Endothelial cell of umbilical vein (primary cell): ENCODE data around the gene CDYL. TPM values are rescaled to one million over a fixed set of nuclear protein-coding genes. Genes with fewer than 3 reads are reported as not detected.

Source experiments
- BruUV-seq: library from RNA; stranded (reverse); fragments of 400-500 nt; replicated peaks from 2 replicates; lab custom pipeline; 2021; lab: Mats Ljungman, UMichigan
- CTCF ChIA-PET: fragments of 300-600, 350-600 bp; sonication (Branson Sonifier 250); formaldehyde crosslinking; loops from one replicate; lab custom pipeline; 2021; ENCODE audit warnings: antibody characterized with exemption, inconsistent platforms; lab: Charles Lee
- POLR2A ChIA-PET: fragments of 300-600, 350-600 bp; sonication (Branson Sonifier 250); formaldehyde crosslinking; loops from one replicate; lab custom pipeline; 2021; ENCODE audit warnings: antibody characterized with exemption, inconsistent platforms; lab: Charles Lee
- DNase-seq: peaks from one replicate; pipeline ENCODE4 v3.0.0-alpha.2; 2011; ENCODE audit warnings: low read depth, low spot score
- FAIRE-seq: peaks from 2 replicates; lab custom pipeline; 2011; peaks lifted over from hg19 to GRCh38; lab: Jason Lieb, UNC
- H2AFZ ChIP-seq: 2 replicates; pipeline ENCODE4 v1.6.0; 2012; ENCODE audit warnings: low read depth, low read length, control low read depth, inconsistent platforms
- H3K27ac ChIP-seq: 2 replicates; pipeline ENCODE4 v1.5.1; 2011; ENCODE audit warnings: low read depth, mild to moderate bottlenecking, control low read depth, low read length, moderate library complexity; ENCODE audit not compliant: insufficient read depth
- H3K27me3 ChIP-seq, 2 experiments: 2 replicates each; pipeline versions ENCODE4 v1.6.0 to v1.6.1; 2011; ENCODE audit warnings: low read length in 2 of 2, mixed read lengths in 1 of 2; ENCODE audit not compliant: control insufficient read depth in 2 of 2, insufficient read depth in 2 of 2
- H3K36me3 ChIP-seq, 2 experiments: 2 replicates in 1 of 2; 3 replicates in 1 of 2; pipeline ENCODE4 v1.5.1; 2011; ENCODE audit warnings: low read length in 2 of 2, mild to moderate bottlenecking in 1 of 2, moderate library complexity in 1 of 2; ENCODE audit not compliant: control insufficient read depth in 2 of 2, insufficient read depth in 2 of 2; ENCODE audit errors: extremely low read depth in 1 of 2
- H3K4me1 ChIP-seq: 3 replicates; pipeline ENCODE4 v1.5.1; 2011; ENCODE audit warnings: mild to moderate bottlenecking, low read length; ENCODE audit not compliant: control insufficient read depth, insufficient read depth; ENCODE audit errors: extremely low read depth
- H3K4me2 ChIP-seq: 2 replicates; pipeline ENCODE4 v1.6.1; 2011; ENCODE audit warnings: low read length, control low read depth, mixed read lengths; ENCODE audit not compliant: insufficient read depth
- H3K4me3 ChIP-seq, 3 experiments: fragments of 200-600 bp in 1 of 3; sonication (generic), shearing (Covaris generic) in 1 of 3; replicated peaks in 1 of 3; 2 replicates each; pipeline ENCODE4 v1.5.1; 2011 to 2016; ENCODE audit warnings: control low read depth in 3 of 3, low read length in 3 of 3, mild to moderate bottlenecking in 2 of 3, inconsistent platforms in 1 of 3, low read depth in 1 of 3, moderate library complexity in 1 of 3; ENCODE audit not compliant: insufficient read depth in 1 of 3
- H3K79me2 ChIP-seq: 2 replicates; pipeline ENCODE4 v1.6.0; 2012; ENCODE audit warnings: low read length, inconsistent platforms; ENCODE audit not compliant: control insufficient read depth, insufficient read depth
- H3K9ac ChIP-seq: replicated peaks from 2 replicates; pipeline ENCODE3; 2011; ENCODE audit warnings: low read length, control low read depth; ENCODE audit not compliant: insufficient read depth; ENCODE audit errors: extremely low read depth
- H3K9me1 ChIP-seq: replicated peaks from 3 replicates; pipeline ENCODE4 v1.6.0; 2011; ENCODE audit warnings: mild to moderate bottlenecking, low read length; ENCODE audit not compliant: control insufficient read depth, insufficient read depth; ENCODE audit errors: extremely low read depth
- H3K9me3 ChIP-seq: replicated peaks from 2 replicates; pipeline ENCODE4 v1.5.1; 2012; ENCODE audit warnings: low read length, inconsistent platforms; ENCODE audit not compliant: control insufficient read depth, insufficient read depth
- H4K20me1 ChIP-seq: replicated peaks from 2 replicates; pipeline ENCODE3; 2011; ENCODE audit warnings: mild to moderate bottlenecking, low read length; ENCODE audit not compliant: control insufficient read depth, insufficient read depth; ENCODE audit errors: extremely low read depth
- CTCF ChIP-seq, 2 donors: IDR thresholded peaks; 1 replicate in 1 of 2; 2 replicates in 1 of 2; pipeline ENCODE4 v1.5.1; 2011; ENCODE audit warnings: low read length in 2 of 2, mild to moderate bottlenecking in 2 of 2, moderate library complexity in 2 of 2, control low read depth in 1 of 2, inconsistent platforms in 1 of 2, low read depth in 1 of 2; ENCODE audit not compliant: insufficient read depth in 1 of 2; ENCODE audit errors: extremely low read depth in 1 of 2
- EZH2 ChIP-seq: IDR thresholded peaks from 2 replicates; pipeline ENCODE4 v1.6.1; 2012; ENCODE audit warnings: borderline replicate concordance, low read depth, mild to moderate bottlenecking, moderate library complexity, low read length, inconsistent platforms; ENCODE audit not compliant: severe bottlenecking
- FOS ChIP-seq: IDR thresholded peaks from 2 replicates; pipeline ENCODE4 v1.6.1; 2011; ENCODE audit warnings: mild to moderate bottlenecking, low read length, moderate library complexity, borderline replicate concordance; ENCODE audit not compliant: insufficient read depth
- GATA2 ChIP-seq: IDR thresholded peaks from 2 replicates; pipeline ENCODE4 v1.7.0; 2011; ENCODE audit warnings: low read depth, mild to moderate bottlenecking, moderate library complexity, mixed read lengths, low read length; ENCODE audit not compliant: insufficient read length, insufficient read depth
- JUN ChIP-seq: IDR thresholded peaks from 2 replicates; pipeline ENCODE4 v1.6.1; 2011; ENCODE audit warnings: borderline replicate concordance, low read depth; ENCODE audit not compliant: insufficient read length, insufficient read depth
- MAX ChIP-seq: IDR thresholded peaks from 2 replicates; pipeline ENCODE4 v1.6.1; 2011; ENCODE audit not compliant: insufficient read depth, insufficient read length
- MYC ChIP-seq: IDR thresholded peaks from one replicate; pipeline ENCODE4 v1.6.1; 2011; ENCODE audit warnings: mild to moderate bottlenecking, low read depth, low read length
- POLR2A ChIP-seq: IDR thresholded peaks from 2 replicates; pipeline ENCODE4 v1.6.1; 2012; ENCODE audit warnings: low read depth, mild to moderate bottlenecking, control low read depth, low read length
- POLR2AphosphoS5 ChIP-seq: IDR thresholded peaks from 2 replicates; pipeline ENCODE4 v1.6.1; 2012; ENCODE audit warnings: low read depth, mild to moderate bottlenecking, control low read depth, low read length, moderate library complexity; ENCODE audit not compliant: insufficient read depth
- dilution Hi-C: fragments of 300-500 bp; cut with MboI; formaldehyde crosslinking; loops from one replicate; pipeline ENCODE4 v1.15.0; 2019; ENCODE audit warnings: low sequenced_read_pairs; ENCODE audit not compliant: extremely low pct_ligation_motif_present
- intact Hi-C: fragments of 100-400 bp; cut with micrococcal nuclease; formaldehyde crosslinking; loops from one replicate; pipeline ENCODE4 v1.10.0; 2022
- polyA plus RNA-seq, 4 experiments: library from polyadenylated mRNA; depleted of rRNA in 3 of 4; stranded (reverse) in 3 of 4; unstranded in 1 of 4; fragments of >200 nt; gene quantifications; 2 replicates each; pipeline versions ENCODE4 v1.2.1 to v1.2.3, GENCODE V29; 2011 to 2012; ENCODE audit warnings: missing spikeins in 1 of 4
- total RNA-seq: library from RNA; stranded (reverse); gene quantifications from 2 replicates; pipeline ENCODE4 v1.2.3, GENCODE V29; 2021

CDYL gene
- total and polyA plus RNA-seq, 2 donors (not counting 3 experiments of a cell fraction or from before 2014, with no cell fraction given), result 10.2 to 35.6 TPM

GRCh38 chr6:4774296-4774695 is 1.9 kb upstream of the CDYL start:
- no peak overlapping the region for H3K9ac ChIP-seq
- TF ChIP-seq MAX, result no peak
- TF ChIP-seq POLR2A, result no peak
- no peak for TF ChIP-seq GATA2
- no peak for TF ChIP-seq JUN
- TF ChIP-seq FOS, result no peak
- no peak for TF ChIP-seq POLR2AphosphoS5
- TF ChIP-seq CTCF (IDR thresholded peaks at IDR 0.05; ENCODE audit: extremely low read depth in 1 of 2, insufficient read depth in 1 of 2, low read depth in 1 of 2, low read length in 2 of 2), result no peak
- TF ChIP-seq EZH2, result no peak
- no peak for TF ChIP-seq MYC
- CTCF ChIA-PET, result interaction anchor here (3.2 kb wide), 1 partner anchor 460 kb away, joined by 26 read pairs; no protein-coding TSS in a partner anchor
- no peak overlapping the region for H3K4me2 ChIP-seq
- peaks cover 22% of the 10 kb centered on the region for H3K79me2 ChIP-seq
- H3K9me3 ChIP-seq, result no peaks in the 10 kb centered on the region
- peaks cover 30 to 33% of the 10 kb centered on the region in 2 experiments for H3K27me3 ChIP-seq
- H3K4me3 ChIP-seq, result no peak overlapping the region
- peaks cover 12% of the 10 kb centered on the region for H3K4me1 ChIP-seq
- intact Hi-C loops (no loop called here), dilution Hi-C loops (no loop called here)
- H3K27ac ChIP-seq, result no peak overlapping the region
- no peak overlapping the region for H2AFZ ChIP-seq
- no peak for DNase-seq
- H4K20me1 ChIP-seq, result peaks cover 4% of the 10 kb centered on the region
- BruUV-seq, result no TSS peak
- H3K9me1 ChIP-seq, result no peaks in the 10 kb centered on the region
- H3K36me3 ChIP-seq, result no peaks in the 10 kb centered on the region
- POLR2A ChIA-PET, result interaction anchor here (0.6 kb wide), 1 partner anchor 461 kb away, joined by 3 read pairs; no protein-coding TSS in a partner anchor
- no peak for FAIRE-seq
